GM12878 (cell line): Measurements from ENCODE around the gene CDC14A. TPM values are rescaled to one million over a fixed set of nuclear protein-coding genes. Genes with fewer than 3 reads are reported as not detected.

Experiments used
- CHD2 ChIP-seq: IDR thresholded peaks from 2 replicates; pipeline ENCODE4 v1.6.1; 2011; ENCODE audit warnings: low read depth, low read length, improper control_type of control experiment, borderline replicate concordance
- E2F4 ChIP-seq: IDR thresholded peaks from 2 replicates; pipeline ENCODE4 v1.6.1; 2012; ENCODE audit warnings: low read depth, low read length, improper control_type of control experiment
- FOS ChIP-seq: IDR thresholded peaks from 3 replicates; pipeline ENCODE4 v1.6.1; 2011; ENCODE audit warnings: borderline replicate concordance; ENCODE audit not compliant: insufficient read length; ENCODE audit errors: extremely low read depth
- FOXK2 ChIP-seq: fragments of 450-650 bp; IDR thresholded peaks from 2 replicates; pipeline ENCODE4 v1.6.1; 2017; ENCODE audit warnings: mild to moderate bottlenecking, moderate library complexity
- GABPA ChIP-seq: IDR thresholded peaks from 2 replicates; pipeline ENCODE4 v1.6.1; 2014; ENCODE audit warnings: antibody characterized with exemption, low read depth, mild to moderate bottlenecking, inconsistent platforms
- IRF3 ChIP-seq: fragments of 450-650 bp; IDR thresholded peaks from 2 replicates; pipeline ENCODE4 v1.6.1; 2014; ENCODE audit warnings: mild to moderate bottlenecking
- IRF5 ChIP-seq: fragments of 450-650 bp; IDR thresholded peaks from 2 replicates; pipeline ENCODE4 v1.6.1; 2017; ENCODE audit warnings: borderline replicate concordance
- NR2C2 ChIP-seq: IDR thresholded peaks from 2 replicates; pipeline ENCODE4 v1.6.1; 2011; ENCODE audit warnings: borderline replicate concordance, low read depth; ENCODE audit not compliant: control insufficient read depth, insufficient read length
- PML ChIP-seq: IDR thresholded peaks from 2 replicates; pipeline ENCODE4 v1.6.1; 2012; ENCODE audit warnings: low read length, inconsistent platforms
- RAD51 ChIP-seq: fragments of 450-650 bp; IDR thresholded peaks from 2 replicates; pipeline ENCODE4 v1.6.1; 2016; ENCODE audit warnings: moderate library complexity, mild to moderate bottlenecking, inconsistent platforms
- SKIL ChIP-seq: fragments of 450-650 bp; IDR thresholded peaks from 2 replicates; pipeline ENCODE4 v1.6.1; 2017; ENCODE audit warnings: mild to moderate bottlenecking, low read depth, inconsistent platforms; ENCODE audit not compliant: poor library complexity, severe bottlenecking
- SMARCA5 ChIP-seq: fragments of 450-650 bp; IDR thresholded peaks from 2 replicates; pipeline ENCODE4 v1.6.1; 2017; ENCODE audit warnings: mild to moderate bottlenecking
- SMC3 ChIP-seq: IDR thresholded peaks from 2 replicates; pipeline ENCODE4 v1.6.1; 2011; ENCODE audit warnings: low read length, improper control_type of control experiment, borderline replicate concordance
- SUZ12 ChIP-seq: fragments of 200-600 bp; sonication (generic); IDR thresholded peaks from one replicate; pipeline ENCODE4 v1.6.1; 2018; ENCODE audit warnings: antibody characterized with exemption, mild to moderate bottlenecking; ENCODE audit not compliant: unreplicated experiment
- ZBTB11 ChIP-seq: fragments of 450-650 bp; formaldehyde crosslinking; IDR thresholded peaks from 2 replicates; pipeline ENCODE4 v1.5.0; 2022; ENCODE audit warnings: mild to moderate bottlenecking, missing genetic modification characterization
- ZNF687 ChIP-seq: fragments of 450-650 bp; IDR thresholded peaks from 2 replicates; pipeline ENCODE4 v1.6.1; 2017; ENCODE audit warnings: mild to moderate bottlenecking, moderate library complexity
- polyA plus RNA-seq, 11 experiments: library from polyadenylated mRNA; depleted of rRNA in 4 of 11; unstranded in 6 of 11; stranded (reverse) in 5 of 11; fragments of >200 nt; fragmentation: Nextera tagmentation in 4 of 11; fragmentation: Illumina TruSeq in 1 of 11; extraction: Ambion mirVana in 4 of 11; extraction: Trizol in 1 of 11; gene quantifications; 1 replicate in 1 of 11; 2 replicates in 10 of 11; pipeline versions ENCODE4 v1.2.1 to v1.2.3, GENCODE V29; 2011 to 2016; ENCODE audit warnings: inconsistent platforms in 2 of 11, missing spikeins in 2 of 11, low read depth in 1 of 11
- total RNA-seq, 4 experiments: library from RNA; depleted of rRNA in 3 of 4; stranded (reverse); fragments of >200 nt in 3 of 4; fragmentation: Illumina TruSeq in 1 of 4; extraction: Trizol in 1 of 4; gene quantifications; 2 replicates each; pipeline versions ENCODE4 v1.2.1 to v1.2.3, GENCODE V29; 2013 to 2021

The CDC14A gene
- total and polyA plus RNA-seq, 10 of the 15 experiments (the other 5 are each of a cell fraction or from before 2014, with no cell fraction given): 1.5 to 7.1 (median 5.5) TPM

- TF ChIP-seq SKIL: no peak
- TF ChIP-seq NR2C2: no peak
- no peak for TF ChIP-seq SMC3
- no peak for TF ChIP-seq IRF3
- no peak for TF ChIP-seq SUZ12
- TF ChIP-seq IRF5: no peak
- no peak for TF ChIP-seq ZBTB11 (CRISPR knock-in tag)
- no peak for TF ChIP-seq FOXK2
- TF ChIP-seq ZNF687: no peak
- no peak for TF ChIP-seq FOS
- TF ChIP-seq GABPA: peak; percentile 78
- TF ChIP-seq SMARCA5: no peak
- no peak for TF ChIP-seq CHD2
- TF ChIP-seq PML: no peak
- TF ChIP-seq E2F4: no peak
- TF ChIP-seq RAD51: no peak
Observed at GRCh38 chr1:100443811-100444571, 91.7 kb downstream of the CDC14A start (continued).
